PC-9 (cell line): ENCODE data around the gene MAP7D2. TPM values are rescaled to one million over a fixed set of nuclear protein-coding genes. Genes with fewer than 3 reads are reported as not detected.

Source experiments
- BruUV-seq: library from RNA; stranded (reverse); fragments of 400-500 nt; replicated peaks from 2 replicates; lab custom pipeline; 2021; lab: Mats Ljungman, UMichigan
- CTCF ChIA-PET: fragments of 300-600 bp; sonication (Branson Sonifier 250); formaldehyde crosslinking; loops from one replicate; lab custom pipeline; 2022; ENCODE audit warnings: antibody characterized with exemption; lab: Charles Lee
- POLR2A ChIA-PET: fragments of 300-600 bp; sonication (Branson Sonifier 250); formaldehyde crosslinking; loops from one replicate; lab custom pipeline; 2022; ENCODE audit warnings: antibody characterized with exemption; ENCODE audit not compliant: unreplicated experiment; lab: Charles Lee
- DNase-seq, 2 experiments: peaks; one replicate each; pipeline versions ENCODE4 v3.0.0 to v3.0.0-alpha.2; 2015 to 2022; ENCODE audit warnings: mixed read lengths in 1 of 2
- H2AFZ ChIP-seq: fragments of 200-600 bp; sonication (generic); 2 replicates; pipeline ENCODE4 v1.8.1; 2017; ENCODE audit warnings: antibody characterized with exemption
- H3F3A ChIP-seq: fragments of 200-600 bp; sonication (generic); 2 replicates; pipeline ENCODE4 v1.8.1; 2017; ENCODE audit warnings: antibody characterized with exemption, mild to moderate bottlenecking, low read depth; ENCODE audit not compliant: insufficient read depth
- H3K27ac ChIP-seq: fragments of 200-600 bp; sonication (generic); 2 replicates; pipeline ENCODE4 v1.6.1; 2016; ENCODE audit warnings: mixed run types
- H3K27me3 ChIP-seq: fragments of 200-600 bp; sonication (generic); 2 replicates; pipeline ENCODE4 v1.6.1; 2016; ENCODE audit warnings: low read depth, mixed run types; ENCODE audit not compliant: insufficient read depth
- H3K36me3 ChIP-seq: fragments of 200-600 bp; sonication (generic); 2 replicates; pipeline ENCODE4 v1.6.1; 2016; ENCODE audit warnings: low read depth, mixed run types
- H3K4me1 ChIP-seq: fragments of 200-600 bp; sonication (generic); replicated peaks from 2 replicates; pipeline ENCODE4 v1.6.1; 2016; ENCODE audit warnings: mixed run types; ENCODE audit not compliant: insufficient read depth
- H3K4me2 ChIP-seq: fragments of 200-600 bp; sonication (generic); 2 replicates; pipeline ENCODE4 v1.6.1; 2017; ENCODE audit warnings: mixed run types
- H3K4me3 ChIP-seq: fragments of 200-600 bp; sonication (generic); 2 replicates; pipeline ENCODE4 v1.6.1; 2016; ENCODE audit warnings: mixed run types
- H3K79me2 ChIP-seq: fragments of 200-600 bp; sonication (generic); 2 replicates; pipeline ENCODE4 v1.6.1; 2017; ENCODE audit warnings: low read depth, mixed run types
- H3K9me2 ChIP-seq: fragments of 200-600 bp; sonication (generic); 2 replicates; pipeline ENCODE4 v1.8.1; 2017; ENCODE audit warnings: mild to moderate bottlenecking; ENCODE audit not compliant: insufficient read depth
- H3K9me3 ChIP-seq: fragments of 200-600 bp; sonication (generic); 2 replicates; pipeline ENCODE4 v1.8.1; 2016; ENCODE audit warnings: low read depth; ENCODE audit not compliant: insufficient read depth
- H4K20me1 ChIP-seq: fragments of 200-600 bp; sonication (generic); 2 replicates; pipeline ENCODE4 v1.8.1; 2017; ENCODE audit not compliant: insufficient read depth
- CTCF ChIP-seq: fragments of 200-600 bp; sonication (generic); conservative IDR thresholded peaks from 2 replicates; pipeline ENCODE4 v1.6.1; 2017; ENCODE audit warnings: mixed run types, antibody characterized with exemption, mild to moderate bottlenecking, moderate library complexity
- EZH2 ChIP-seq: fragments of 200-600 bp; sonication (generic); IDR thresholded peaks from 2 replicates; pipeline ENCODE4 v1.8.0; 2017; ENCODE audit warnings: antibody characterized with exemption, low read depth
- intact Hi-C: fragments of 100-400 bp; cut with micrococcal nuclease; formaldehyde crosslinking; loops from one replicate; pipeline ENCODE4 v1.10.0; 2022; ENCODE audit not compliant: unreplicated experiment
- total RNA-seq: library from RNA; stranded (reverse); gene quantifications from 2 replicates; pipeline ENCODE4 v1.2.3, GENCODE V29; 2021

Gene MAP7D2
- total RNA-seq, 1 experiment from 2014 or later, result not detected

- intact Hi-C loops, result no loop called here
- no peak overlapping the region for H3K4me3 ChIP-seq
- ChIA-PET POLR2A (no interaction called here), CTCF (no interaction called here)
- H3K4me2 ChIP-seq, result no peak overlapping the region
- no peaks in the 10 kb centered on the region for H3K4me1 ChIP-seq
- no peak for DNase-seq
- BruUV-seq, result no TSS peak
- no peaks in the 10 kb centered on the region for H3K79me2 ChIP-seq
- H3K27ac ChIP-seq, result no peak overlapping the region
- TF ChIP-seq CTCF, result no peak
- no peak for TF ChIP-seq EZH2
- no peaks in the 10 kb centered on the region for H3K9me3 ChIP-seq
- H3F3A ChIP-seq, result no peaks in the 10 kb centered on the region
- H2AFZ ChIP-seq, result no peak overlapping the region
- no peaks in the 10 kb centered on the region for H3K27me3 ChIP-seq
- H3K36me3 ChIP-seq, result no peaks in the 10 kb centered on the region
- H4K20me1 ChIP-seq, result no peaks in the 10 kb centered on the region
- H3K9me2 ChIP-seq, result no peaks in the 10 kb centered on the region
These were observed 69.8 kb downstream of the MAP7D2 start for GRCh38 chrX:20046864-20047263.

- POLR2A ChIA-PET, result no interaction called here
- no peaks in the 10 kb centered on the region for H3K9me2 ChIP-seq
- TF ChIP-seq CTCF (no peak), EZH2 (no peak)
- H4K20me1 ChIP-seq, result no peaks in the 10 kb centered on the region
- no peaks in the 10 kb centered on the region for H3K4me1 ChIP-seq
- no peaks in the 10 kb centered on the region for H3K36me3 ChIP-seq
- H3K4me2 ChIP-seq, result no peak overlapping the region
- no peaks in the 10 kb centered on the region for H3K79me2 ChIP-seq
- H3F3A ChIP-seq, result no peaks in the 10 kb centered on the region
- CTCF ChIA-PET, result no interaction called here
- intact Hi-C loops, result no loop called here
- H3K27ac ChIP-seq, result no peak overlapping the region
- H3K4me3 ChIP-seq, result no peak overlapping the region
- DNase-seq, result no peak
- BruUV-seq, result no TSS peak
- H2AFZ ChIP-seq, result no peak overlapping the region
- H3K27me3 ChIP-seq, result no peaks in the 10 kb centered on the region
- H3K9me3 ChIP-seq, result no peaks in the 10 kb centered on the region
These were observed 70.5 kb downstream of the MAP7D2 start for GRCh38 chrX:20046223-20046622.

GRCh38 chrX:20042221-20042620 is 74.5 kb downstream of the MAP7D2 start:
- H3K79me2 ChIP-seq, result no peaks in the 10 kb centered on the region
- no peak overlapping the region for H3K4me2 ChIP-seq
- no peak for DNase-seq
- intact Hi-C loops, result no loop called here
- ChIA-PET CTCF (no interaction called here), POLR2A (no interaction called here)
- H3K4me1 ChIP-seq, result no peaks in the 10 kb centered on the region
- BruUV-seq, result no TSS peak
- H3K27ac ChIP-seq, result no peak overlapping the region
- no peaks in the 10 kb centered on the region for H4K20me1 ChIP-seq
- H2AFZ ChIP-seq, result no peak overlapping the region
- H3K27me3 ChIP-seq, result no peaks in the 10 kb centered on the region
- H3F3A ChIP-seq, result no peaks in the 10 kb centered on the region
- no peaks in the 10 kb centered on the region for H3K9me3 ChIP-seq
- no peak for TF ChIP-seq EZH2
- no peak for TF ChIP-seq CTCF
- no peak overlapping the region for H3K4me3 ChIP-seq
- H3K9me2 ChIP-seq, result no peaks in the 10 kb centered on the region
- H3K36me3 ChIP-seq, result no peaks in the 10 kb centered on the region
